GM23338 (cell line): ENCODE data around the gene PROCA1. TPM values are rescaled to one million over a fixed set of nuclear protein-coding genes. Genes with fewer than 3 reads are reported as not detected.

ENCODE experiments used
- ATAC-seq: fragments of 200-7000 bp; cut with Tn5 transposase; 3 replicates; pipeline ENCODE4 v1.9.1; 2020
- DNase-seq: peaks from one replicate; pipeline ENCODE4 v3.0.0-alpha.2; 2015; ENCODE audit warnings: low spot score
- H2AFZ ChIP-seq: fragments of 200-600 bp; sonication (generic); 2 replicates; pipeline ENCODE4 v1.8.0; 2016; ENCODE audit warnings: antibody characterized with exemption, mild to moderate bottlenecking, moderate library complexity
- H3F3A ChIP-seq: fragments of 200-600 bp; sonication (generic); replicated peaks from 2 replicates; pipeline ENCODE4 v1.8.0; 2017; ENCODE audit warnings: antibody characterized with exemption, mixed run types, low read depth
- H3K27ac ChIP-seq: fragments of 200-600 bp; sonication (generic); 2 replicates; pipeline ENCODE4 v1.6.1; 2016; ENCODE audit warnings: low read depth
- H3K27me3 ChIP-seq: fragments of 200-600 bp; sonication (generic); 2 replicates; pipeline ENCODE4 v1.8.0; 2016; ENCODE audit warnings: mild to moderate bottlenecking, mixed run types, moderate library complexity; ENCODE audit not compliant: insufficient read depth
- H3K36me3 ChIP-seq: fragments of 200-600 bp; sonication (generic); 2 replicates; pipeline ENCODE4 v1.8.0; 2016; ENCODE audit warnings: mild to moderate bottlenecking; ENCODE audit not compliant: insufficient read depth
- H3K4me1 ChIP-seq: fragments of 200-600 bp; sonication (generic); 2 replicates; pipeline ENCODE4 v1.8.0; 2016; ENCODE audit warnings: mild to moderate bottlenecking, moderate library complexity; ENCODE audit not compliant: insufficient read depth
- H3K4me2 ChIP-seq: fragments of 200-600 bp; sonication (generic); 2 replicates; pipeline ENCODE4 v1.7.1; 2017; ENCODE audit warnings: mixed run types
- H3K4me3 ChIP-seq: fragments of 200-600 bp; sonication (generic); 2 replicates; pipeline ENCODE4 v1.6.1; 2016; ENCODE audit warnings: mixed run types
- H3K79me2 ChIP-seq: fragments of 200-600 bp; sonication (generic); replicated peaks from 2 replicates; pipeline ENCODE4 v1.8.0; 2017; ENCODE audit warnings: mild to moderate bottlenecking; ENCODE audit not compliant: insufficient read depth
- H3K9me2 ChIP-seq: fragments of 200-600 bp; sonication (generic); 2 replicates; pipeline ENCODE4 v1.8.0; 2017; ENCODE audit not compliant: insufficient read depth
- H4K20me1 ChIP-seq: fragments of 200-600 bp; sonication (generic); replicated peaks from 2 replicates; pipeline ENCODE4 v1.8.0; 2017; ENCODE audit warnings: mild to moderate bottlenecking; ENCODE audit not compliant: insufficient read depth
- H3K27ac Mint-ChIP-seq: 2 replicates; pipeline ENCODE4 v1.8.0; 2020; ENCODE audit warnings: inconsistent platforms, mild to moderate bottlenecking, moderate library complexity, mixed read lengths
- H3K27me3 Mint-ChIP-seq: 3 replicates; pipeline ENCODE4 v1.8.0; 2022; ENCODE audit warnings: low read depth, mild to moderate bottlenecking, moderate library complexity, mixed read lengths, inconsistent platforms; ENCODE audit not compliant: insufficient read depth, poor library complexity
- H3K36me3 Mint-ChIP-seq: 3 replicates; pipeline ENCODE4 v1.8.0; 2021; ENCODE audit warnings: low read depth, mild to moderate bottlenecking, inconsistent platforms, moderate library complexity, mixed read lengths
- H3K4me1 Mint-ChIP-seq: 3 replicates; pipeline ENCODE4 v1.8.0; 2020; ENCODE audit warnings: mild to moderate bottlenecking, inconsistent platforms, mixed read lengths
- H3K4me3 Mint-ChIP-seq: 3 replicates; pipeline ENCODE4 v1.8.0; 2021; ENCODE audit warnings: moderate library complexity, mild to moderate bottlenecking, inconsistent platforms, mixed read lengths
- H3K9me3 Mint-ChIP-seq: 3 replicates; pipeline ENCODE4 v1.8.0; 2020; ENCODE audit warnings: moderate library complexity, mild to moderate bottlenecking, inconsistent platforms, mixed read lengths
- CREB1 ChIP-seq: fragments of 250-450 bp; sonication (Bioruptor Pico); IDR thresholded peaks from 2 replicates; pipeline ENCODE4 v1.5.0; 2020; ENCODE audit warnings: low read depth, mild to moderate bottlenecking, moderate library complexity
- CTCF ChIP-seq, 2 experiments: fragments of 200-600 bp in 1 of 2; sonication (generic) in 1 of 2; conservative IDR thresholded peaks; 2 replicates each; pipeline versions ENCODE4 v1.5.1 to v1.6.1; 2016 to 2017; ENCODE audit warnings: antibody characterized with exemption in 2 of 2, low read depth in 2 of 2, mild to moderate bottlenecking in 2 of 2, moderate library complexity in 1 of 2
- ETS1 ChIP-seq: IDR thresholded peaks from 2 replicates; pipeline ENCODE4 v1.6.1; 2016; ENCODE audit warnings: antibody characterized with exemption
- EZH2 ChIP-seq: fragments of 200-600 bp; sonication (generic); IDR thresholded peaks from one replicate; pipeline ENCODE4 v1.8.0; 2017; ENCODE audit warnings: antibody characterized with exemption, mild to moderate bottlenecking, low read depth; ENCODE audit not compliant: unreplicated experiment
- EZH2phosphoT487 ChIP-seq: fragments of 200-600 bp; sonication (generic); IDR thresholded peaks from one replicate; pipeline ENCODE4 v1.8.1; 2018; ENCODE audit warnings: antibody characterized with exemption; ENCODE audit not compliant: unreplicated experiment
- JUNB ChIP-seq: IDR thresholded peaks from one replicate; pipeline ENCODE4 v1.6.1; 2016; ENCODE audit warnings: antibody characterized with exemption; ENCODE audit not compliant: unreplicated experiment
- NANOG ChIP-seq: IDR thresholded peaks from 2 replicates; pipeline ENCODE4 v1.6.1; 2016; ENCODE audit warnings: antibody characterized with exemption, borderline replicate concordance
- POLR2AphosphoS5 ChIP-seq: IDR thresholded peaks from 2 replicates; pipeline ENCODE4 v1.6.1; 2016; ENCODE audit warnings: antibody characterized with exemption, low read depth
- REST ChIP-seq: IDR thresholded peaks from one replicate; pipeline ENCODE4 v1.6.1; 2018; ENCODE audit warnings: antibody characterized with exemption; ENCODE audit not compliant: unreplicated experiment
- STAT1 ChIP-seq: IDR thresholded peaks from one replicate; pipeline ENCODE4 v1.6.1; 2016; ENCODE audit warnings: antibody characterized with exemption; ENCODE audit not compliant: unreplicated experiment
- ZNF114 ChIP-seq: fragments of 250-450 bp; sonication (Bioruptor Pico); IDR thresholded peaks from 2 replicates; pipeline ENCODE4 v1.5.0; 2020; ENCODE audit warnings: mild to moderate bottlenecking, moderate library complexity
- ZNF331 ChIP-seq: fragments of 250-450 bp; sonication (Bioruptor Pico); IDR thresholded peaks from 2 replicates; pipeline ENCODE4 v1.5.0; 2020; ENCODE audit warnings: low read depth, mild to moderate bottlenecking, moderate library complexity
- polyA plus RNA-seq: library from polyadenylated mRNA; unstranded; fragments of >200 nt; fragmentation: Nextera tagmentation; extraction: Ambion mirVana; gene quantifications from 2 replicates; pipeline ENCODE4 v1.2.1, GENCODE V29; 2016
- total RNA-seq: library from RNA; depleted of rRNA; stranded (reverse); fragments of >200 nt; shearing (Covaris generic); gene quantifications from 2 replicates; pipeline ENCODE4 v1.2.3, GENCODE V29; 2014

Gene PROCA1
- total and polyA plus RNA-seq, 2 experiments from 2014 or later: 11.3 to 14.4 TPM

- Mint-ChIP-seq H3K27me3 (peaks cover 24% of the 10 kb centered on the region), H3K36me3 (peaks cover 64% of the 10 kb centered on the region), H3K4me1 (peaks cover 44% of the 10 kb centered on the region), H3K27ac (0 out of 2 replicates have a peak overlapping the region, but pooled peaks have one; percentile 39), H3K9me3 (no peaks in the 10 kb centered on the region; the same call in 2 of the 3 replicates), H3K4me3 (no peak overlapping the region)
- peaks cover 9% of the 10 kb centered on the region for H3K36me3 ChIP-seq
- H3K4me3 ChIP-seq: no peak overlapping the region
- H3K27ac ChIP-seq: no peak overlapping the region
- ATAC-seq (no peak), DNase-seq (no peak)
- peaks cover 9% of the 10 kb centered on the region; the same call in 1 of the 2 replicates for H3K4me1 ChIP-seq
- TF ChIP-seq EZH2 (no peak), CTCF (conservative IDR thresholded peaks at IDR 0.05; ENCODE audit: low read depth in 2 of 2) (no peak)
- H3K79me2 ChIP-seq: no peaks in the 10 kb centered on the region; the same call in 1 of the 2 replicates
- no peaks in the 10 kb centered on the region for H3K27me3 ChIP-seq
- H3K9me2 ChIP-seq: no peaks in the 10 kb centered on the region
- H3F3A ChIP-seq: peaks cover 16% of the 10 kb centered on the region
- no peak overlapping the region for H2AFZ ChIP-seq
- H4K20me1 ChIP-seq: peaks cover 7% of the 10 kb centered on the region; the same call in 1 of the 2 replicates
- no peak overlapping the region for H3K4me2 ChIP-seq
Observed at GRCh38 chr17:28703552-28704218, 8.0 kb downstream of the PROCA1 start.

GRCh38 chr17:28702752-28703150 is 8.9 kb downstream of the PROCA1 start:
- Histone ChIP-seq H3K4me1 (peaks cover 8% of the 10 kb centered on the region; the same call in 1 of the 2 replicates), H3K4me3 (no peak overlapping the region), H3K36me3 (peaks cover 17% of the 10 kb centered on the region), H3K4me2 (no peak overlapping the region), H3F3A (peaks cover 18% of the 10 kb centered on the region), H3K27me3 (no peaks in the 10 kb centered on the region), H2AFZ (no peak overlapping the region), H3K79me2 (no peaks in the 10 kb centered on the region), H4K20me1 (peaks cover 6% of the 10 kb centered on the region), H3K9me2 (no peaks in the 10 kb centered on the region), H3K27ac (no peak overlapping the region)
- ATAC-seq (no peak), DNase-seq (no peak)
- Mint-ChIP-seq H3K27ac (peak overlapping the region; percentile 77), H3K4me3 (no peak overlapping the region; the same call in 2 of the 3 replicates), H3K27me3 (peaks cover 24% of the 10 kb centered on the region), H3K36me3 (peaks cover 68% of the 10 kb centered on the region), H3K4me1 (peaks cover 41% of the 10 kb centered on the region), H3K9me3 (no peaks in the 10 kb centered on the region; the same call in 2 of the 3 replicates)
- no peak for TF ChIP-seq ZNF331 (CRISPR knock-in tag)
- no peak for TF ChIP-seq EZH2
- TF ChIP-seq ZNF114 (CRISPR knock-in tag): no peak
- no peak for TF ChIP-seq CREB1 (CRISPR knock-in tag)
- TF ChIP-seq JUNB: no peak
- TF ChIP-seq EZH2phosphoT487: no peak
- TF ChIP-seq STAT1: no peak
- TF ChIP-seq POLR2AphosphoS5: no peak; the same call in 1 of the 2 replicates
- no peak for TF ChIP-seq NANOG
- no peak for TF ChIP-seq ETS1
- TF ChIP-seq CTCF (conservative IDR thresholded peaks at IDR 0.05; ENCODE audit: low read depth in 2 of 2): no peak
- TF ChIP-seq REST: no peak
